HUES64 (cell line): ENCODE data around the gene RASL10B.

ENCODE experiments used
- H3K27ac ChIP-seq: 2 replicates; pipeline ENCODE4 v1.7.0; 2013; ENCODE audit warnings: low read depth, low read length, inconsistent platforms
- H3K27me3 ChIP-seq: 2 replicates; pipeline ENCODE4 v1.6.1; 2013; ENCODE audit warnings: mild to moderate bottlenecking, low read length; ENCODE audit not compliant: insufficient read depth
- H3K36me3 ChIP-seq: 2 replicates; pipeline ENCODE4 v1.6.1; 2013; ENCODE audit warnings: mild to moderate bottlenecking, low read length; ENCODE audit not compliant: insufficient read depth
- H3K4me1 ChIP-seq: 2 replicates; pipeline ENCODE4 v1.6.1; 2013; ENCODE audit warnings: mild to moderate bottlenecking, low read length, moderate library complexity; ENCODE audit not compliant: insufficient read depth
- H3K4me3 ChIP-seq: 2 replicates; pipeline ENCODE4 v1.5.1; 2013; ENCODE audit warnings: mild to moderate bottlenecking, low read length, moderate library complexity
- H3K9ac ChIP-seq: 2 replicates; pipeline ENCODE4 v1.6.1; 2013; ENCODE audit warnings: mild to moderate bottlenecking, low read depth, low read length
- H3K9me3 ChIP-seq: 2 replicates; pipeline ENCODE4 v1.6.1; 2013; ENCODE audit warnings: low read depth, low read length; ENCODE audit not compliant: insufficient read depth
- WGBS: fragments of 150-250, 120-280 bp; methylation state at CpG from one replicate; pipeline ENCODE4 v1.1.7; 2013; ENCODE audit warnings: missing lambda C conversion rate; 5-methylcytosine and 5-hydroxymethylcytosine counted together

The RASL10B gene

GRCh38 chr17:35731917-35732805 lies 722 bp downstream of the RASL10B start:
- WGBS: 7% methylated on average over 29 of the region's 47 CpGs
- no peak overlapping the region for H3K27ac ChIP-seq
- no peaks in the 10 kb centered on the region for H3K36me3 ChIP-seq
- peak overlapping the region; percentile 84 for H3K4me3 ChIP-seq
- no peaks in the 10 kb centered on the region for H3K9me3 ChIP-seq
- H3K4me1 ChIP-seq: peaks cover 29% of the 10 kb centered on the region
- H3K9ac ChIP-seq: peak overlapping the region; percentile 59
- H3K27me3 ChIP-seq: peaks cover 19% of the 10 kb centered on the region

GRCh38 chr17:35732806-35733136 lies 1.3 kb downstream of the RASL10B start:
- Histone ChIP-seq H3K27me3 (peaks cover 19% of the 10 kb centered on the region), H3K36me3 (no peaks in the 10 kb centered on the region), H3K4me1 (peaks cover 29% of the 10 kb centered on the region), H3K27ac (no peak overlapping the region), H3K9me3 (no peaks in the 10 kb centered on the region), H3K9ac (peak overlapping the region; percentile 59; the same call in 1 of the 2 replicates), H3K4me3 (peak overlapping the region; percentile 84)
- WGBS: 59% methylated on average over 1 of the region's 1 CpG

- no peak overlapping the region for H3K9ac ChIP-seq
- no peak overlapping the region for H3K27ac ChIP-seq
- peaks cover 24% of the 10 kb centered on the region for H3K27me3 ChIP-seq
- peaks cover 29% of the 10 kb centered on the region for H3K4me1 ChIP-seq
- no peak overlapping the region for H3K4me3 ChIP-seq
- 88% methylated on average over 6 of the region's 6 CpGs for WGBS
- no peaks in the 10 kb centered on the region for H3K36me3 ChIP-seq
- H3K9me3 ChIP-seq: no peaks in the 10 kb centered on the region
These were observed 1.9 kb downstream of the RASL10B start for GRCh38 chr17:35733366-35733765.

GRCh38 chr17:35734396-35734795 lies 3.0 kb downstream of the RASL10B start:
- no peak overlapping the region for H3K9ac ChIP-seq
- H3K9me3 ChIP-seq: no peaks in the 10 kb centered on the region
- H3K4me1 ChIP-seq: peaks cover 21% of the 10 kb centered on the region
- no peaks in the 10 kb centered on the region for H3K36me3 ChIP-seq
- no peak overlapping the region for H3K27ac ChIP-seq
- no peak overlapping the region for H3K4me3 ChIP-seq
- WGBS: 91% methylated on average over 7 of the region's 7 CpGs
- peaks cover 34% of the 10 kb centered on the region for H3K27me3 ChIP-seq

- 94% methylated on average over 29 of the region's 29 CpGs for WGBS
- H3K27ac ChIP-seq: no peak overlapping the region
- no peaks in the 10 kb centered on the region for H3K36me3 ChIP-seq
- H3K9ac ChIP-seq: no peak overlapping the region
- peaks cover 43% of the 10 kb centered on the region for H3K27me3 ChIP-seq
- peaks cover 15% of the 10 kb centered on the region for H3K4me1 ChIP-seq
- no peak overlapping the region for H3K4me3 ChIP-seq
- H3K9me3 ChIP-seq: no peaks in the 10 kb centered on the region
These were observed 3.8 kb downstream of the RASL10B start for GRCh38 chr17:35735036-35735805.

- H3K27me3 ChIP-seq: peaks cover 45% of the 10 kb centered on the region
- H3K9ac ChIP-seq: no peak overlapping the region
- H3K9me3 ChIP-seq: peaks cover 4% of the 10 kb centered on the region
- WGBS: 88% methylated on average over 5 of the region's 5 CpGs
- no peaks in the 10 kb centered on the region for H3K36me3 ChIP-seq
- no peak overlapping the region for H3K4me3 ChIP-seq
- no peak overlapping the region for H3K27ac ChIP-seq
- H3K4me1 ChIP-seq: peaks cover 7% of the 10 kb centered on the region; the same call in 1 of the 2 replicates
These were observed 4.8 kb downstream of the RASL10B start for GRCh38 chr17:35736236-35736635.

GRCh38 chr17:35738519-35739133 lies 7.2 kb downstream of the RASL10B start:
- Histone ChIP-seq H3K9ac (no peak overlapping the region), H3K9me3 (peaks cover 4% of the 10 kb centered on the region), H3K36me3 (no peaks in the 10 kb centered on the region), H3K4me1 (no peaks in the 10 kb centered on the region), H3K4me3 (no peak overlapping the region), H3K27me3 (peaks cover 52% of the 10 kb centered on the region), H3K27ac (no peak overlapping the region)
- WGBS: 92% methylated on average over 5 of the region's 5 CpGs

GRCh38 chr17:35740216-35740615 lies 8.8 kb downstream of the RASL10B start:
- Histone ChIP-seq H3K27me3 (peaks cover 52% of the 10 kb centered on the region), H3K9ac (no peak overlapping the region), H3K9me3 (peaks cover 4% of the 10 kb centered on the region), H3K4me3 (no peak overlapping the region), H3K4me1 (no peaks in the 10 kb centered on the region), H3K27ac (no peak overlapping the region), H3K36me3 (no peaks in the 10 kb centered on the region)
- WGBS: 91% methylated on average over 7 of the region's 7 CpGs

GRCh38 chr17:35740997-35741931 lies 9.8 kb downstream of the RASL10B start:
- H3K9me3 ChIP-seq: peaks cover 4% of the 10 kb centered on the region
- peak overlapping the region; percentile 45 for H3K4me3 ChIP-seq
- H3K36me3 ChIP-seq: no peaks in the 10 kb centered on the region
- H3K9ac ChIP-seq: no peak overlapping the region
- H3K27ac ChIP-seq: no peak overlapping the region
- H3K4me1 ChIP-seq: no peaks in the 10 kb centered on the region
- peaks cover 52% of the 10 kb centered on the region for H3K27me3 ChIP-seq
- whole genome bisulfite sequencing: 29% methylated on average over 73 of the region's 73 CpGs

- Histone ChIP-seq H3K36me3 (no peaks in the 10 kb centered on the region), H3K4me3 (no peak overlapping the region), H3K4me1 (no peaks in the 10 kb centered on the region), H3K27me3 (peaks cover 52% of the 10 kb centered on the region), H3K9ac (no peak overlapping the region), H3K27ac (no peak overlapping the region), H3K9me3 (peaks cover 4% of the 10 kb centered on the region)
- WGBS: 87% methylated on average over 7 of the region's 7 CpGs
These were observed 11.1 kb downstream of the RASL10B start for GRCh38 chr17:35742496-35742895.
